ENCODE data around the gene ITGBL1. TPM values are rescaled to one million over a fixed set of nuclear protein-coding genes. Genes with fewer than 3 reads are reported as not detected.

ITGBL1 gene
- total RNA-seq, 4 donors from 2014 or later, result 1.8 to 19.4 (median 2.6) TPM; not detected in 1

DNA sequence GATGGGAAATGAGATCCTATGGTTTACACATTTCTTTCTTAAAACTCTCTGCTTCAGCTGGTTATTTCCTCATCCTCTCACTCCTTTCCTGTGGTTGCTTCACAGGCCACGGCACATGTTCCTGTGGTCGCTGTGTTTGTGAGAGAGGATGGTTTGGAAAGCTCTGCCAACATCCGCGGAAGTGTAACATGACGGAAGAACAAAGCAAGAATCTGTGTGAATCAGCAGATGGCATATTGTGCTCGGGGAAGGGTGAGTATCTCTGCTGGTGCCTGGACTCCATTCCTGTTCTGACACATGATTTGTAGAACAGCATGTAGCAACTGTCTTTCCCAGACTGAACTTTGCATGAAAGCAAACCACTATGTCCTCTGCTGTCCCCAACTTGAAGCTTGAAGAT, 254.2 kb downstream of the ITGBL1 start:
- TF ChIP-seq, protein P1, sequence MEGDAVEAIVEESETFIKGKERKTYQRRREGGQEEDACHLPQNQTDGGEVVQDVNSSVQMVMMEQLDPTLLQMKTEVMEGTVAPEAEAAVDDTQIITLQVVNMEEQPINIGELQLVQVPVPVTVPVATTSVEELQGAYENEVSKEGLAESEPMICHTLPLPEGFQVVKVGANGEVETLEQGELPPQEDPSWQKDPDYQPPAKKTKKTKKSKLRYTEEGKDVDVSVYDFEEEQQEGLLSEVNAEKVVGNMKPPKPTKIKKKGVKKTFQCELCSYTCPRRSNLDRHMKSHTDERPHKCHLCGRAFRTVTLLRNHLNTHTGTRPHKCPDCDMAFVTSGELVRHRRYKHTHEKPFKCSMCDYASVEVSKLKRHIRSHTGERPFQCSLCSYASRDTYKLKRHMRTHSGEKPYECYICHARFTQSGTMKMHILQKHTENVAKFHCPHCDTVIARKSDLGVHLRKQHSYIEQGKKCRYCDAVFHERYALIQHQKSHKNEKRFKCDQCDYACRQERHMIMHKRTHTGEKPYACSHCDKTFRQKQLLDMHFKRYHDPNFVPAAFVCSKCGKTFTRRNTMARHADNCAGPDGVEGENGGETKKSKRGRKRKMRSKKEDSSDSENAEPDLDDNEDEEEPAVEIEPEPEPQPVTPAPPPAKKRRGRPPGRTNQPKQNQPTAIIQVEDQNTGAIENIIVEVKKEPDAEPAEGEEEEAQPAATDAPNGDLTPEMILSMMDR (IDR thresholded peaks at IDR 0.05), result no peak
- no peak for TF ChIP-seq POLR2A (IDR thresholded peaks at IDR 0.05)
- Histone ChIP-seq H3K36me3 (no peaks in the 10 kb centered on the region), H3K4me1 (no peaks in the 10 kb centered on the region), H3K27ac (no peak overlapping the region), H3K27me3 (no peaks in the 10 kb centered on the region), H3K9me3 (no peaks in the 10 kb centered on the region), H3K4me3 (no peak overlapping the region)
- intact Hi-C loops (cut with DNase I; ENCODE audit: low total_unique reads), result no loop called here
- DNase-seq, result no peak

DNA sequence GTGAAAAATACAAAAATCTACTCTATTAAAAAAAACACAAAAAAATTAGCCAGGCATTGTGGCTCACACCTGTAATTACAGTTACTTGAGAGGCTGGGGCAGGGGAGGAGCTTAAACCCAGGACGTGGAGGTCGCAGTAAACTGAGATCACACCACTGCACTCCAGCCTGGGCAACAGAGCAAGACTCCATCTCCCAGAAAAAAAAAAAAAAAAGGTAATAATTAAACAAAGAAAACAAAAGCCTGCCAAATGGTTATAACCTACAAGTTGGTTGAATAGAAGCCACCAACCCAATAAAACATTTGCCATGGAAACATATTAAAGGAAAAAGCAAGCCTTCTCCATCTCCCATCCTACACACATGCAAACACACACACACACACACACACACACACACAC, 255.2 kb downstream of the ITGBL1 start:
- Histone ChIP-seq H3K4me1 (no peaks in the 10 kb centered on the region), H3K27me3 (no peaks in the 10 kb centered on the region), H3K9me3 (no peaks in the 10 kb centered on the region), H3K36me3 (no peaks in the 10 kb centered on the region), H3K4me3 (no peak overlapping the region), H3K27ac (no peak overlapping the region)
- DNase-seq, result no peak
- intact Hi-C loops (cut with DNase I; ENCODE audit: low total_unique reads), result no loop called here
- no peak for TF ChIP-seq POLR2A (IDR thresholded peaks at IDR 0.05)
- TF ChIP-seq, protein P1 (IDR thresholded peaks at IDR 0.05), result no peak

DNA sequence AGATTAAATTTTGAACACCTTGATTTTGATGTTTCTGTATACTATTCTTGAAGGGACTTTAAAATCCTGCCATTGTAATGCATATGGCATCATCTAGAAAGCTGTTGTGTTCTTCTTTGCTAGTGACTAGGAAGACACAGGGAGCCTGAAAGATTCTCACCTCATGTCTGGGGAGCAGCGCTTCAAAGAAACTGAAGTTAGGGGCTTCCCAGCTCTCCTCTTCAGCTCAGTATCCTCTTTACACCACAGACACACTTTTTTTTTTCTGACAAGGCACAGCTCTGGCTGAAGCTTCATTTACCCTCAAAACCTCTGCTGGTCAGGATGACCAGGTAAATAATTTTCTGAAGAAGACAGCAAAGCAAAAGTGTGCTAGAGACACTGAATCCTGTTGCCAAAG, 255.6 kb downstream of the ITGBL1 start:
- no peaks in the 10 kb centered on the region for H3K9me3 ChIP-seq
- no peak overlapping the region for H3K4me3 ChIP-seq
- H3K36me3 ChIP-seq, result no peaks in the 10 kb centered on the region
- no peak for DNase-seq
- no peak overlapping the region for H3K27ac ChIP-seq
- H3K4me1 ChIP-seq, result no peaks in the 10 kb centered on the region
- H3K27me3 ChIP-seq, result no peaks in the 10 kb centered on the region
- TF ChIP-seq, protein P1 (IDR thresholded peaks at IDR 0.05), result no peak
- no peak for TF ChIP-seq POLR2A (IDR thresholded peaks at IDR 0.05)
- intact Hi-C loops (cut with DNase I; ENCODE audit: low total_unique reads), result no loop called here

DNA sequence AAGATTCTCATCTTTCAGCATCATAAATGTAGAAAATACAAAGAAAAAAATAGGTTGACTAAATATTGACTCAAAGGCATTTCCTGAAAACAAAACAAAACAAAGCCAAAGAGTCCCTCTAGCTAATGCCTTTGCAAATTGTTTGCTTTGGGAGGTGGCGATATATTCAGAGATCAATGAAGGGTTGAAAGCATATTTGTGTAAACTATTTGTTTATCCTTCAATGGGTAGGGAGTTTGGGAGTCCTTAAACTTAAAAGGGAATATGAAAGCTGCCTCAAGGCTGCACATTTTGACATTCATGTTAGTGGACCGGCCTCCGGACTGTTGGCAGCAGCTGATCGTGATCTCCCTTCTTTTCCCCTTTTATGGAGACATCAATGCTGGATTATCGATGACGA, 257.5 kb downstream of the ITGBL1 start:
- Histone ChIP-seq H3K4me3 (no peak overlapping the region), H3K4me1 (no peaks in the 10 kb centered on the region), H3K36me3 (no peaks in the 10 kb centered on the region), H3K27me3 (no peaks in the 10 kb centered on the region), H3K27ac (no peak overlapping the region), H3K9me3 (no peaks in the 10 kb centered on the region)
- intact Hi-C loops (cut with DNase I; ENCODE audit: low total_unique reads), result no loop called here
- TF ChIP-seq POLR2A (IDR thresholded peaks at IDR 0.05), result no peak
- TF ChIP-seq, protein P1 (IDR thresholded peaks at IDR 0.05), result no peak
- no peak for DNase-seq

DNA sequence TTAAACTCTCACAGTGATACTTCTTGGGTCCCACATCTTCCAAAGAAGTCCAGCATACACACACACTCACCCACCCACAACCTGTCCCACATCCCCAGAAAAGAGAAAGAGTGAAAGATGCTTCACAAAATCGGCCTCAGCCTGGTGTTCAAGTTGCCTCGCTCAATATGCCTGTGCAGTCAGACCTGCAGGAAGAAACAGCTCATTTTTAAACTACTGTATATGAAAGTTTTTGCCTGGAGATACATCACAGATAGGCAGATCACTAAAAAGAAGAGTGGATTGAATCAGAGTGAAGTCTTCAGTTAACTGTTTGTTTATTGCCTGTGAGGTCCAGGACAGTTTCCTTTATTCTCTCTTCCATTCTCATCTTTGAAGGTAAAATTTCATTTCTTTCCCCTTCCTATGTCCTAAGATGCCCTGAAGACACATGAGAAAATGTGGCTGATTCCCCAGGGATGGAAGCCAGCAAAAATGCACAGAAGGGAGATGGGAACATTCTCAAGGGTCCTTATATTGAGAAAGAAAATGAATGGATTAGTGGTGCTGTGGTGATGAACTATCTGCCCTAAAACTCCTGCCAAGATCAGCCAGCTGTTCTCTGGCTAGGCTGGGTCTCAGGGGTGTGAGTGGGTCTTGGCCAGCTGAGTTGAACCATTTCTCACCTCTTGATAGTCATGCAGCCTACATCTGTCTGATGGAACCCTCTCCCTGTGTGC, 259.0 kb downstream of the ITGBL1 start:
- Histone ChIP-seq H3K27me3 (no peaks in the 10 kb centered on the region), H3K36me3 (no peaks in the 10 kb centered on the region), H3K4me1 (no peaks in the 10 kb centered on the region), H3K9me3 (no peaks in the 10 kb centered on the region), H3K4me3 (no peak overlapping the region), H3K27ac (no peak overlapping the region)
- no peak for TF ChIP-seq POLR2A (IDR thresholded peaks at IDR 0.05)
- TF ChIP-seq, protein P1 (IDR thresholded peaks at IDR 0.05), result no peak
- DNase-seq, result no peak
- intact Hi-C loops (cut with DNase I; ENCODE audit: low total_unique reads), result no loop called here
